Right atrium auricular region (tissue), 2 donors: ENCODE results near the gene VASP. TPM values are rescaled to one million over a fixed set of nuclear protein-coding genes. Genes with fewer than 3 reads are reported as not detected.

Experiments
- DNase-seq: peaks from one replicate; pipeline ENCODE4 v3.0.0-alpha.2; 2019; ENCODE audit warnings: low spot score
- H3K27ac ChIP-seq, 2 donors: fragments of 200-600 bp; sonication (generic); 1 replicate in 1 of 2; 2 replicates in 1 of 2; pipeline ENCODE4 v1.5.1; 2016 to 2019
- H3K27me3 ChIP-seq, 2 donors: fragments of 200-600 bp; sonication (generic); one replicate each; pipeline versions ENCODE4 v1.5.1 to v1.6.0; 2017 to 2019
- H3K36me3 ChIP-seq: fragments of 200-600 bp; sonication (generic); one replicate; pipeline ENCODE4 v1.5.1; 2016
- H3K4me1 ChIP-seq, 2 donors: fragments of 200-600 bp; sonication (generic); one replicate each; pipeline versions ENCODE4 v1.5.1 to v1.6.0; 2017 to 2019
- H3K4me3 ChIP-seq, 2 donors: fragments of 200-600 bp; sonication (generic); 1 replicate in 1 of 2; 2 replicates in 1 of 2; pipeline ENCODE4 v1.5.1; 2017 to 2019; ENCODE audit warnings: mild to moderate bottlenecking in 1 of 2, moderate library complexity in 1 of 2
- H3K9me3 ChIP-seq, 2 donors: fragments of 200-600 bp; sonication (generic); one replicate each; pipeline ENCODE4 v1.5.1; 2019
- CTCF ChIP-seq, 2 donors: fragments of 200-600 bp; sonication (generic); IDR thresholded peaks; one replicate each; pipeline ENCODE4 v1.5.1; 2019; ENCODE audit warnings: antibody characterized with exemption in 2 of 2
- total RNA-seq, 2 donors: library from RNA; depleted of rRNA; stranded (reverse); fragments of >200 nt; gene quantifications; one replicate each; pipeline ENCODE4 v1.1.0, GENCODE V29; 2016

Gene VASP
- total RNA-seq, 2 donors from 2014 or later: 61.4 to 61.7 TPM

GRCh38 chr19:45475537-45476291, 31.6 kb upstream of the VASP start:
- Histone ChIP-seq H3K27ac (no peak overlapping the region), H3K27me3 (no peaks in the 10 kb centered on the region), H3K4me3 (no peak overlapping the region), H3K36me3 (no peaks in the 10 kb centered on the region), H3K4me1 (peaks cover 0 to 18% of the 10 kb centered on the region in 2 donors), H3K9me3 (no peaks in the 10 kb centered on the region)
- no peak for DNase-seq
- TF ChIP-seq CTCF (IDR thresholded peaks at IDR 0.05): no peak

DNA sequence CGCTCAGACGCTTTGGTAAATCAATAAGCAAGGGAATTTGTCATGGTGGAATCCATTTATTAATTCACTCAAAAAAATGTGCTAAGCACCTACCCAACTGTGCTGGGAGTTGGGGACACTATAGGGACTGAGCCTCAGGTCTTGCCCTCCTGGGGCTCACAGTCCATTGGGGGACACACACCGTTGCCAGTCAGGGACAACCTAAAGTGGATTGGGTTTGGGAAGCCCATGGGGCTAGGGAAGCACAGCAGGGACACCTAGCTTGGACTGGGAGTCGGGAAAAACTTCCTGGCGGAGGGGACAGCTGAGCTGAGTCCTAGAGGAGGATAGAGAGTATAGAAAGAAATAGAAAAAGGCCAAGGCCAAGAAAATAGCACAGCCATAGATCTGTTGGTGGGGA, 31.0 kb upstream of the VASP start:
- Histone ChIP-seq H3K4me1 (peaks cover 0 to 18% of the 10 kb centered on the region in 2 donors), H3K27ac (no peak overlapping the region), H3K4me3 (no peak overlapping the region), H3K27me3 (no peaks in the 10 kb centered on the region), H3K36me3 (no peaks in the 10 kb centered on the region), H3K9me3 (no peaks in the 10 kb centered on the region)
- DNase-seq: no peak
- no peak for TF ChIP-seq CTCF (IDR thresholded peaks at IDR 0.05)

DNA sequence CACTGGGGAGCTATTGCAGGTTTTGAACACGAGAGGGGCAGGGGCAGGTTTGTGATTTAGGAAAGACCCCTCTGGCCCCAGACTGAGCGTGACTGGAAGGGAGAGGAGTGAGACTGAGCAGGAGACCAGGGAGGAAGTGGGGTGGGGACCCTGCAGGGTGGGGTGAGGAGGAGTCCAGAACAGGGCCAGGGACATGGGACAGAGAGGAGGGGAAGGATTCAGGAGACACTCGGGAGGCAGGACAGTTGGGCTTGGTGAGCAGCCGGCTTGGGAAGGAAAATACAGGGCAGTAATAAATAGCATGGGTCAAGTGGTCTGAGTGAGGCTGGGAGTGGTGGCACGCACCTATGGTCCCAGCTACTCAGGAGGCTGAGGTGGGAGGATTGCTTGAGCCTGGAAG, 30.1 kb upstream of the VASP start:
- no peak overlapping the region for H3K4me3 ChIP-seq
- no peak for TF ChIP-seq CTCF (IDR thresholded peaks at IDR 0.05)
- H3K27me3 ChIP-seq: no peaks in the 10 kb centered on the region
- no peak overlapping the region for H3K27ac ChIP-seq
- H3K4me1 ChIP-seq: peaks cover 0 to 17% of the 10 kb centered on the region in 2 donors
- no peaks in the 10 kb centered on the region for H3K36me3 ChIP-seq
- DNase-seq: no peak
- H3K9me3 ChIP-seq: no peaks in the 10 kb centered on the region

DNA sequence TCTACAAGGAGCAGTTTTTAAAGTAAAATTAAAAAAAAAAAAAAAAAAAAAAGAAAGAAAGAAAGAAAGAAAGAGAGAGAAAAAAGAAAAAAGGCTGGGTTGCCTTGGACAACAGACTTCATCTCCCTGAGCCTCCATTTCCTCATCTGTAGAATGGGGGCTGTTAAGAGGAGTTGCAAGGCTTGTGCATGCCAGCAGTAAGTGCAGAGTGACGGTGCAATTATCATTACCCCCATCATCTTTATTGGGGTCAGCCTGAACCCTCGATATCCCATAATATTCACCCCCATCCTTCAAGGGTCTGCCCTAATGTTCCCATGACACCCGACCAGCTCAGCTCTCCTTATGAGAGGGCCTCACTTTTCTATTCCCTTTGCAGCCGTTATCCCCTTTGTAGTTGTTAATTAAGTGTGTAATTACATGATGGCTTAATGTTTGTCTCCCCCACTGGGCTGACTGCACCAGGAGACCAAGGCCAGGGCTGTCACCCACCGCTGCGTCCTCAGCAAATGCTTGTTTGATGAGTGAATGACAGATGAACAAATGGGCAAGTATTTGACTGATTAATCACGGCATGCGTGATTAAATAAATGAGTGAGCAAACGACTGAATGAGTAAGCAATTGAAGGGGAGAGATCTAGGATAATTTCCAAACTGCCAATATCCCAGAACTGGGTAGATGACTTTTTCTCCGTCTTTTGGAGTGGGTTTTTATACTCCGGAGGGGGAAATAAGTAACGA, 29.4 kb upstream of the VASP start:
- no peak for TF ChIP-seq CTCF (IDR thresholded peaks at IDR 0.05)

GRCh38 chr19:45478454-45479238, 28.6 kb upstream of the VASP start:
- peak; percentile 91 for DNase-seq
- Histone ChIP-seq H3K36me3 (no peaks in the 10 kb centered on the region), H3K4me3 (peak overlapping the region; percentile 47 to 54), H3K27me3 (no peaks in the 10 kb centered on the region), H3K27ac (peak overlapping the region; percentile 96 to 98), H3K9me3 (no peaks in the 10 kb centered on the region), H3K4me1 (peaks cover 0 to 8% of the 10 kb centered on the region in 2 donors)
- TF ChIP-seq CTCF (IDR thresholded peaks at IDR 0.05): peak; percentile 93 to 96

More for the DNA sequence above, 29.4 kb upstream of the VASP start:
- DNase-seq: no peak
- H3K4me1 ChIP-seq: peaks cover 0 to 10% of the 10 kb centered on the region in 2 donors
- H3K27ac ChIP-seq: peak overlapping the region; percentile 96 to 98
- peak overlapping the region; percentile 19 to 54 for H3K4me3 ChIP-seq
- H3K36me3 ChIP-seq: no peaks in the 10 kb centered on the region
- no peaks in the 10 kb centered on the region for H3K9me3 ChIP-seq
- no peaks in the 10 kb centered on the region for H3K27me3 ChIP-seq
